ENCODE data around the gene LCE6A. TPM values are rescaled to one million over a fixed set of nuclear protein-coding genes. Genes with fewer than 3 reads are reported as not detected.

LCE6A gene
- total RNA-seq (not detected), polyA plus RNA-seq (ENCODE audit: insufficient read length in 2 of 2) (not detected)
- long read RNA-seq, donor 1: 0 reads
- long read RNA-seq, donor 2: 0 reads
- long read RNA-seq, donor 3: 0 reads
- long read RNA-seq, donor 4: 0 reads

GRCh38 chr1:152842556-152842955 lies at the start of gene LCE6A:
TSS of gene LCE6A (plus strand) at chr1:152842856. CDS start at chr1:152843521, 665 bp downstream.
- Histone ChIP-seq H3K9me3 (ENCODE audit: control insufficient read depth, insufficient read depth, low read length) (no peaks in the 10 kb centered on the region), H3K27me3 (ENCODE audit: control insufficient read depth, insufficient read depth, low read length) (no peaks in the 10 kb centered on the region), H3K36me3 (ENCODE audit: control insufficient read depth, insufficient read depth, low read length) (no peaks in the 10 kb centered on the region), H3K4me3 (ENCODE audit: low read depth, low read length) (no peak within 1 kb of the TSS), H3K4me1 (ENCODE audit: control insufficient read depth, insufficient read depth, low read length) (no peaks in the 10 kb centered on the region), H3K27ac (ENCODE audit: low read depth, low read length) (no peak within 1 kb of the TSS)
- 89% methylated on average over 2 of the region's 3 CpGs for WGBS (ENCODE audit: insufficient coverage)
- DNase-seq (ENCODE audit: low read depth in 4 of 6, low spot score in 6 of 6): no peak

- no peak overlapping the region for H3K27ac ChIP-seq (ENCODE audit: low read depth, low read length)
- peak in 4 of 6 donors; percentile 7 to 80 (median 25) for DNase-seq (ENCODE audit: low read depth in 4 of 6, low spot score in 6 of 6)
- H3K27me3 ChIP-seq (ENCODE audit: control insufficient read depth, insufficient read depth, low read length): no peaks in the 10 kb centered on the region
- H3K4me1 ChIP-seq (ENCODE audit: control insufficient read depth, insufficient read depth, low read length): peaks cover 10% of the 10 kb centered on the region
- H3K36me3 ChIP-seq (ENCODE audit: control insufficient read depth, insufficient read depth, low read length): no peaks in the 10 kb centered on the region
- no peak overlapping the region for H3K4me3 ChIP-seq (ENCODE audit: low read depth, low read length)
- 14% methylated on average over 4 of the region's 4 CpGs for WGBS (ENCODE audit: insufficient coverage)
- H3K9me3 ChIP-seq (ENCODE audit: control insufficient read depth, insufficient read depth, low read length): no peaks in the 10 kb centered on the region
Observed at GRCh38 chr1:152795686-152796085, 47.0 kb upstream of the LCE6A start.

GRCh38 chr1:152796421-152796820 lies 46.2 kb upstream of the LCE6A start, which contains the start of gene LCE1D:
TSS of gene LCE1D (plus strand) at chr1:152796721. CDS start at chr1:152797795, 1,074 bp downstream.
- Histone ChIP-seq H3K9me3 (ENCODE audit: control insufficient read depth, insufficient read depth, low read length) (no peaks in the 10 kb centered on the region), H3K4me3 (ENCODE audit: low read depth, low read length) (no peak within 1 kb of the TSS), H3K27me3 (ENCODE audit: control insufficient read depth, insufficient read depth, low read length) (no peaks in the 10 kb centered on the region), H3K36me3 (ENCODE audit: control insufficient read depth, insufficient read depth, low read length) (no peaks in the 10 kb centered on the region), H3K27ac (ENCODE audit: low read depth, low read length) (no peak within 1 kb of the TSS), H3K4me1 (ENCODE audit: control insufficient read depth, insufficient read depth, low read length) (peaks cover 10% of the 10 kb centered on the region)
- no peak for DNase-seq (ENCODE audit: low read depth in 4 of 6, low spot score in 6 of 6)
- 60% methylated on average over 1 of the region's 3 CpGs for WGBS (ENCODE audit: insufficient coverage)

GRCh38 chr1:152801333-152801732 lies 41.3 kb upstream of the LCE6A start:
- Histone ChIP-seq H3K9me3 (ENCODE audit: control insufficient read depth, insufficient read depth, low read length) (no peaks in the 10 kb centered on the region), H3K4me1 (ENCODE audit: control insufficient read depth, insufficient read depth, low read length) (peaks cover 9% of the 10 kb centered on the region), H3K27ac (ENCODE audit: low read depth, low read length) (no peak overlapping the region), H3K36me3 (ENCODE audit: control insufficient read depth, insufficient read depth, low read length) (no peaks in the 10 kb centered on the region), H3K27me3 (ENCODE audit: control insufficient read depth, insufficient read depth, low read length) (no peaks in the 10 kb centered on the region), H3K4me3 (ENCODE audit: low read depth, low read length) (no peak overlapping the region)
- WGBS (ENCODE audit: insufficient coverage): 100% methylated on average over 1 of the region's 1 CpG
- no peak for DNase-seq (ENCODE audit: low read depth in 4 of 6, low spot score in 6 of 6)

GRCh38 chr1:152806576-152806975 lies 36.1 kb upstream of the LCE6A start, which contains the start of gene LCE1C:
TSS of gene LCE1C (minus strand) at chr1:152806651. CDS start at chr1:152805478, 1,173 bp downstream.
- H3K27me3 ChIP-seq (ENCODE audit: control insufficient read depth, insufficient read depth, low read length): no peaks in the 10 kb centered on the region
- no peaks in the 10 kb centered on the region for H3K4me1 ChIP-seq (ENCODE audit: control insufficient read depth, insufficient read depth, low read length)
- no peak for DNase-seq (ENCODE audit: low read depth in 4 of 6, low spot score in 6 of 6)
- no peak within 1 kb of the TSS for H3K27ac ChIP-seq (ENCODE audit: low read depth, low read length)
- no peak within 1 kb of the TSS for H3K4me3 ChIP-seq (ENCODE audit: low read depth, low read length)
- WGBS (ENCODE audit: insufficient coverage): 90% methylated on average over 2 of the region's 3 CpGs
- no peaks in the 10 kb centered on the region for H3K9me3 ChIP-seq (ENCODE audit: control insufficient read depth, insufficient read depth, low read length)
- H3K36me3 ChIP-seq (ENCODE audit: control insufficient read depth, insufficient read depth, low read length): no peaks in the 10 kb centered on the region

GRCh38 chr1:152811050-152811449 lies 31.6 kb upstream of the LCE6A start:
- Histone ChIP-seq H3K9me3 (ENCODE audit: control insufficient read depth, insufficient read depth, low read length) (no peaks in the 10 kb centered on the region), H3K36me3 (ENCODE audit: control insufficient read depth, insufficient read depth, low read length) (no peaks in the 10 kb centered on the region), H3K27ac (ENCODE audit: low read depth, low read length) (no peak overlapping the region), H3K4me3 (ENCODE audit: low read depth, low read length) (no peak overlapping the region), H3K27me3 (ENCODE audit: control insufficient read depth, insufficient read depth, low read length) (no peaks in the 10 kb centered on the region), H3K4me1 (ENCODE audit: control insufficient read depth, insufficient read depth, low read length) (no peaks in the 10 kb centered on the region)
- WGBS (ENCODE audit: insufficient coverage): 73% methylated on average over 2 of the region's 2 CpGs
- no peak for DNase-seq (ENCODE audit: low read depth in 4 of 6, low spot score in 6 of 6)

GRCh38 chr1:152811671-152812070 lies 31.0 kb upstream of the LCE6A start, which contains the start of gene LCE1B:
TSS of gene LCE1B (plus strand) at chr1:152811971. CDS start at chr1:152812447, 476 bp downstream.
- Histone ChIP-seq H3K9me3 (ENCODE audit: control insufficient read depth, insufficient read depth, low read length) (no peaks in the 10 kb centered on the region), H3K4me3 (ENCODE audit: low read depth, low read length) (no peak within 1 kb of the TSS), H3K27ac (ENCODE audit: low read depth, low read length) (no peak within 1 kb of the TSS), H3K27me3 (ENCODE audit: control insufficient read depth, insufficient read depth, low read length) (no peaks in the 10 kb centered on the region), H3K36me3 (ENCODE audit: control insufficient read depth, insufficient read depth, low read length) (no peaks in the 10 kb centered on the region), H3K4me1 (ENCODE audit: control insufficient read depth, insufficient read depth, low read length) (no peaks in the 10 kb centered on the region)
- no CpG with 5 or more reads among the region's 2 CpGs for WGBS (ENCODE audit: insufficient coverage)
- DNase-seq (ENCODE audit: low read depth in 4 of 6, low spot score in 6 of 6): no peak

- no peaks in the 10 kb centered on the region for H3K36me3 ChIP-seq (ENCODE audit: control insufficient read depth, insufficient read depth, low read length)
- H3K27me3 ChIP-seq (ENCODE audit: control insufficient read depth, insufficient read depth, low read length): no peaks in the 10 kb centered on the region
Observed at GRCh38 chr1:152817309-152817708, 25.3 kb upstream of the LCE6A start.

GRCh38 chr1:152823294-152823693 lies 19.4 kb upstream of the LCE6A start:
- Histone ChIP-seq H3K9me3 (ENCODE audit: control insufficient read depth, insufficient read depth, low read length) (no peaks in the 10 kb centered on the region), H3K27ac (ENCODE audit: low read depth, low read length) (no peak overlapping the region), H3K27me3 (ENCODE audit: control insufficient read depth, insufficient read depth, low read length) (no peaks in the 10 kb centered on the region), H3K4me3 (ENCODE audit: low read depth, low read length) (no peak overlapping the region), H3K4me1 (ENCODE audit: control insufficient read depth, insufficient read depth, low read length) (no peaks in the 10 kb centered on the region), H3K36me3 (ENCODE audit: control insufficient read depth, insufficient read depth, low read length) (no peaks in the 10 kb centered on the region)
- no CpG with 5 or more reads among the region's 5 CpGs for WGBS (ENCODE audit: insufficient coverage)
- no peak for DNase-seq (ENCODE audit: low read depth in 4 of 6, low spot score in 6 of 6)

More at GRCh38 chr1:152817309-152817708, 25.3 kb upstream of the LCE6A start:
- DNase-seq (ENCODE audit: low read depth in 4 of 6, low spot score in 6 of 6): no peak
- 91% methylated on average over 4 of the region's 6 CpGs for WGBS (ENCODE audit: insufficient coverage)
- Histone ChIP-seq H3K4me1 (ENCODE audit: control insufficient read depth, insufficient read depth, low read length) (no peaks in the 10 kb centered on the region), H3K27ac (ENCODE audit: low read depth, low read length) (no peak overlapping the region), H3K4me3 (ENCODE audit: low read depth, low read length) (no peak overlapping the region), H3K9me3 (ENCODE audit: control insufficient read depth, insufficient read depth, low read length) (no peaks in the 10 kb centered on the region)

- no peaks in the 10 kb centered on the region for H3K4me1 ChIP-seq (ENCODE audit: control insufficient read depth, insufficient read depth, low read length)
- no peak overlapping the region for H3K4me3 ChIP-seq (ENCODE audit: low read depth, low read length)
- no peaks in the 10 kb centered on the region for H3K36me3 ChIP-seq (ENCODE audit: control insufficient read depth, insufficient read depth, low read length)
- H3K27me3 ChIP-seq (ENCODE audit: control insufficient read depth, insufficient read depth, low read length): no peaks in the 10 kb centered on the region
- no peak for DNase-seq (ENCODE audit: low read depth in 4 of 6, low spot score in 6 of 6)
- H3K9me3 ChIP-seq (ENCODE audit: control insufficient read depth, insufficient read depth, low read length): no peaks in the 10 kb centered on the region
- H3K27ac ChIP-seq (ENCODE audit: low read depth, low read length): no peak overlapping the region
Observed at GRCh38 chr1:152824964-152825363, 17.7 kb upstream of the LCE6A start.

Data from spinal cord (tissue), 10 donors.